ENCODE results near the gene ISCA2.

The ISCA2 gene

GRCh38 chr14:74490486-74490885 lies 3.1 kb upstream of the ISCA2 start (continued):
- TF ChIP-seq PATZ1 (tag by site-specific recombination; IDR thresholded peaks at IDR 0.05) (no peak), ZXDB (tag by site-specific recombination; IDR thresholded peaks at IDR 0.05) (no peak), ZNF76 (tag by site-specific recombination; IDR thresholded peaks at IDR 0.05; ENCODE audit: borderline replicate concordance, low read depth) (no peak), ELK4 (IDR thresholded peaks at IDR 0.05; ENCODE audit: borderline replicate concordance, low read depth, low read length) (no peak), OSR2 (tag by site-specific recombination; IDR thresholded peaks at IDR 0.05) (no peak), REST (tag by site-specific recombination; IDR thresholded peaks at IDR 0.05) (no peak), ZNF426 (tag by site-specific recombination; IDR thresholded peaks at IDR 0.05) (no peak), GLI2 (tag by site-specific recombination; IDR thresholded peaks at IDR 0.05; ENCODE audit: borderline replicate concordance, low read depth) (no peak), TCF7L2 (IDR thresholded peaks at IDR 0.05; ENCODE audit: borderline replicate concordance, low read depth, low read length) (no peak), ZNF274 (IDR thresholded peaks at IDR 0.05; ENCODE audit: low read length) (no peak), ZNF274 (tag by site-specific recombination; IDR thresholded peaks at IDR 0.05; ENCODE audit: borderline replicate concordance) (no peak)

GRCh38 chr14:74491956-74492775 lies 1.4 kb upstream of the ISCA2 start:
- Histone ChIP-seq H3K4me1 (ENCODE audit: control insufficient read depth, insufficient read depth, low read length) (peaks cover 31% of the 10 kb centered on the region), H3K27ac (ENCODE audit: extremely low read depth, low read depth, low read length) (no peak overlapping the region), H3K4me3 (ENCODE audit: low read depth, low read length) (peak overlapping the region; percentile 90), H3K36me3 (ENCODE audit: control insufficient read depth in 2 of 2, insufficient read depth in 1 of 2, low read length in 2 of 2) (peaks cover 3 to 6% of the 10 kb centered on the region in 2 experiments; a peak in 2 of 3 replicates), H3K9me3 (ENCODE audit: control insufficient read depth, insufficient read depth, low read depth, low read length) (no peaks in the 10 kb centered on the region)
- ChIA-PET CTCF (interaction anchor here (0.5 to 1.0 kb wide), 10 partner anchors 10 to 279 kb away, joined by 3 to 6 read pairs (median 3); no protein-coding TSS in a partner anchor), POLR2A (interaction anchor here (0.7 to 1.2 kb wide), 2 partner anchors 17 to 117 kb away, joined by 3 to 4 read pairs; no protein-coding TSS in a partner anchor)
- TF ChIP-seq ZNF664 (tag by site-specific recombination; IDR thresholded peaks at IDR 0.05) (no peak), ZNF76 (tag by site-specific recombination; IDR thresholded peaks at IDR 0.05; ENCODE audit: borderline replicate concordance, low read depth) (no peak), SP2 (tag by site-specific recombination; IDR thresholded peaks at IDR 0.05) (0 out of 2 replicates have a peak, but pooled peaks have one; percentile 8), ZFP69B (tag by site-specific recombination; IDR thresholded peaks at IDR 0.05) (no peak), AEBP2 (tag by site-specific recombination; IDR thresholded peaks at IDR 0.05; ENCODE audit: borderline replicate concordance) (no peak), ZNF837 (tag by site-specific recombination; IDR thresholded peaks at IDR 0.05) (no peak), ZNF768 (tag by site-specific recombination; IDR thresholded peaks at IDR 0.05) (no peak), ZNF600 (tag by site-specific recombination; IDR thresholded peaks at IDR 0.05) (peak; percentile 58; the same call in 1 of the 2 replicates), ZFP41 (tag by site-specific recombination; IDR thresholded peaks at IDR 0.05; ENCODE audit: borderline replicate concordance) (no peak), ZBTB48 (tag by site-specific recombination; IDR thresholded peaks at IDR 0.05) (peak; percentile 22; the same call in 1 of the 2 replicates), YY2 (tag by site-specific recombination; IDR thresholded peaks at IDR 0.05) (no peak), ZNF629 (tag by site-specific recombination; IDR thresholded peaks at IDR 0.05) (no peak), ZNF624 (tag by site-specific recombination; IDR thresholded peaks at IDR 0.05) (no peak), INSM2 (tag by site-specific recombination; IDR thresholded peaks at IDR 0.05) (0 out of 2 replicates have a peak, but pooled peaks have one; percentile 35), WT1 (tag by site-specific recombination; IDR thresholded peaks at IDR 0.05) (no peak)
